H9 (cell line): ENCODE data around the gene LACTB. TPM values are rescaled to one million over a fixed set of nuclear protein-coding genes. Genes with fewer than 3 reads are reported as not detected.
"Not testable (repeated sequence)": the region's sequence is repeated elsewhere in the genome, so short reads cannot be mapped to it uniquely, and the experiment has no call there.

Experiments
- DNase-seq: peaks from one replicate; pipeline ENCODE4 v3.0.0-alpha.2; 2017
- H2AFZ ChIP-seq: one replicate; pipeline ENCODE4 v1.6.1; 2013; ENCODE audit warnings: mild to moderate bottlenecking, low read length, control low read depth, moderate library complexity
- H2AK5ac ChIP-seq: 2 replicates; pipeline ENCODE4 v1.6.1; 2013; ENCODE audit warnings: low read length, control low read depth, mixed read lengths; ENCODE audit not compliant: insufficient read length
- H2BK120ac ChIP-seq: one replicate; pipeline ENCODE4 v1.6.1; 2013; ENCODE audit warnings: low read depth, mild to moderate bottlenecking, low read length, control low read depth, inconsistent platforms; ENCODE audit not compliant: poor library complexity, severe bottlenecking
- H2BK12ac ChIP-seq: 2 replicates; pipeline ENCODE4 v1.6.1; 2013; ENCODE audit warnings: low read length, control low read depth, mixed read lengths, low read depth; ENCODE audit not compliant: insufficient read length
- H2BK15ac ChIP-seq: 2 replicates; pipeline ENCODE4 v1.6.1; 2013; ENCODE audit warnings: low read depth, low read length, control low read depth
- H2BK20ac ChIP-seq: one replicate; pipeline ENCODE4 v1.6.1; 2013; ENCODE audit warnings: low read depth, mild to moderate bottlenecking, low read length, control low read depth, inconsistent platforms; ENCODE audit not compliant: poor library complexity, severe bottlenecking
- H2BK5ac ChIP-seq: 2 replicates; pipeline ENCODE4 v1.6.1; 2013; ENCODE audit warnings: low read length, control low read depth, mixed read lengths; ENCODE audit not compliant: insufficient read length
- H3K14ac ChIP-seq: 2 replicates; pipeline ENCODE4 v1.6.1; 2013; ENCODE audit warnings: low read length, control low read depth; ENCODE audit not compliant: insufficient read depth
- H3K18ac ChIP-seq: 2 replicates; pipeline ENCODE4 v1.6.1; 2013; ENCODE audit warnings: low read depth, mild to moderate bottlenecking, mixed read lengths, low read length, control low read depth; ENCODE audit not compliant: insufficient read length
- H3K23ac ChIP-seq: 2 replicates; pipeline ENCODE4 v1.6.1; 2013; ENCODE audit warnings: low read length, control low read depth, mixed read lengths, low read depth; ENCODE audit not compliant: insufficient read length
- H3K23me2 ChIP-seq: 2 replicates; pipeline ENCODE4 v1.6.1; 2013; ENCODE audit warnings: low read depth, mild to moderate bottlenecking, mixed read lengths, low read length, control low read depth; ENCODE audit not compliant: insufficient read length, poor library complexity, severe bottlenecking
- H3K27ac ChIP-seq: 2 replicates; pipeline ENCODE4 v1.5.1; 2013; ENCODE audit warnings: low read length, control low read depth, mixed read lengths, low read depth; ENCODE audit not compliant: insufficient read length
- H3K27me3 ChIP-seq: 2 replicates; pipeline ENCODE4 v1.6.1; 2013; ENCODE audit warnings: low read length, control low read depth, inconsistent platforms; ENCODE audit not compliant: insufficient read depth
- H3K4ac ChIP-seq: 2 replicates; pipeline ENCODE4 v1.6.1; 2013; ENCODE audit warnings: low read depth, mild to moderate bottlenecking, control low read depth, inconsistent platforms, low read length, moderate library complexity
- H3K4me1 ChIP-seq: 2 replicates; pipeline ENCODE4 v1.6.1; 2013; ENCODE audit warnings: low read length, control low read depth, inconsistent platforms; ENCODE audit not compliant: insufficient read depth
- H3K4me2 ChIP-seq: 2 replicates; pipeline ENCODE4 v1.6.1; 2013; ENCODE audit warnings: low read length, control low read depth, mixed read lengths; ENCODE audit not compliant: insufficient read length, insufficient read depth
- H3K56ac ChIP-seq: 2 replicates; pipeline ENCODE4 v1.6.1; 2013; ENCODE audit warnings: low read depth, mild to moderate bottlenecking, mixed read lengths, low read length, control low read depth; ENCODE audit not compliant: insufficient read length
- H3K79me1 ChIP-seq: 2 replicates; pipeline ENCODE4 v1.6.1; 2013; ENCODE audit warnings: low read depth, mild to moderate bottlenecking, moderate library complexity, low read length, control low read depth, inconsistent platforms; ENCODE audit not compliant: insufficient read depth, poor library complexity, severe bottlenecking
- H3K79me2 ChIP-seq: 2 replicates; pipeline ENCODE4 v1.6.1; 2013; ENCODE audit warnings: low read length, control low read depth, inconsistent platforms; ENCODE audit not compliant: insufficient read depth
- H3K9ac ChIP-seq: 2 replicates; pipeline ENCODE4 v1.6.1; 2013; ENCODE audit warnings: low read length, control low read depth, mixed read lengths; ENCODE audit not compliant: insufficient read length; ENCODE audit errors: extremely low read depth
- H3K9me3 ChIP-seq: one replicate; pipeline ENCODE4 v1.6.1; 2013; ENCODE audit warnings: low read depth, low read length, inconsistent platforms; ENCODE audit not compliant: control insufficient read depth
- H3T11ph ChIP-seq: one replicate; pipeline ENCODE4 v1.6.1; 2013; ENCODE audit warnings: mild to moderate bottlenecking, low read length, control low read depth, inconsistent platforms
- H4K20me1 ChIP-seq: one replicate; pipeline ENCODE4 v1.6.1; 2013; ENCODE audit not compliant: control insufficient read depth, insufficient read length, insufficient read depth
- H4K5ac ChIP-seq: 2 replicates; pipeline ENCODE4 v1.6.1; 2013; ENCODE audit warnings: low read depth, mild to moderate bottlenecking, mixed read lengths, low read length, control low read depth; ENCODE audit not compliant: insufficient read length
- H4K8ac ChIP-seq: replicated peaks from 2 replicates; pipeline ENCODE4 v1.6.1; 2013; ENCODE audit warnings: low read length, control low read depth, mixed read lengths, low read depth; ENCODE audit not compliant: insufficient read length
- H4K91ac ChIP-seq: 2 replicates; pipeline ENCODE4 v1.6.1; 2013; ENCODE audit warnings: low read depth, mild to moderate bottlenecking, moderate library complexity, mixed read lengths, low read length, control low read depth; ENCODE audit not compliant: insufficient read length
- H3K27ac Mint-ChIP-seq, 3 experiments: 2 replicates in 2 of 3; 3 replicates in 1 of 3; pipeline ENCODE4 v1.8.0; 2020 to 2021; ENCODE audit warnings: mixed read lengths in 3 of 3, mild to moderate bottlenecking in 1 of 3, moderate library complexity in 1 of 3
- H3K27me3 Mint-ChIP-seq: 2 replicates; pipeline ENCODE4 v1.8.0; 2021; ENCODE audit warnings: low read depth, mild to moderate bottlenecking, moderate library complexity, mixed read lengths
- H3K36me3 Mint-ChIP-seq, 3 experiments: 2 replicates in 2 of 3; 3 replicates in 1 of 3; pipeline ENCODE4 v1.8.0; 2020 to 2021; ENCODE audit warnings: low read depth in 3 of 3, mixed read lengths in 3 of 3; ENCODE audit not compliant: insufficient read depth in 1 of 3
- H3K4me1 Mint-ChIP-seq, 2 experiments: 2 replicates each; pipeline ENCODE4 v1.8.0; 2020; ENCODE audit warnings: mixed read lengths in 2 of 2
- H3K4me3 Mint-ChIP-seq, 2 experiments: 2 replicates in 1 of 2; 3 replicates in 1 of 2; pipeline ENCODE4 v1.8.0; 2020 to 2021; ENCODE audit warnings: mild to moderate bottlenecking in 2 of 2, mixed read lengths in 2 of 2, moderate library complexity in 1 of 2
- H3K9me3 Mint-ChIP-seq, 2 experiments: 2 replicates in 1 of 2; 3 replicates in 1 of 2; pipeline ENCODE4 v1.8.0; 2020; ENCODE audit warnings: mild to moderate bottlenecking in 2 of 2, mixed read lengths in 2 of 2, moderate library complexity in 1 of 2
- CTCF ChIP-seq: fragments of 200-600 bp; sonication (generic); conservative IDR thresholded peaks from 3 replicates; pipeline ENCODE4 v1.8.0; 2021; ENCODE audit warnings: antibody characterized with exemption, mild to moderate bottlenecking
- WGBS: extraction: QIAGEN DNeasy Blood & Tissue Kit; methylation state at CpG from one replicate; pipeline ENCODE4 v1.1.7; 2013; ENCODE audit warnings: missing lambda C conversion rate, low lambda C conversion rate, mixed read lengths; ENCODE audit not compliant: insufficient read length; ENCODE audit errors: extremely low coverage; 5-methylcytosine and 5-hydroxymethylcytosine counted together
- total RNA-seq: library from RNA; stranded (reverse); gene quantifications from 2 replicates; pipeline ENCODE4 v1.2.1, GENCODE V29; 2021

The LACTB gene
- total RNA-seq, 1 experiment from 2014 or later = 10.3 TPM

- Histone ChIP-seq H3K79me2 (no peaks in the 10 kb centered on the region), H2BK5ac (no peak overlapping the region), H3K23me2 (no peaks in the 10 kb centered on the region), H4K5ac (no peak overlapping the region), H3K4me2 (no peak overlapping the region), H3K27ac (no peak overlapping the region), H4K20me1 (no peaks in the 10 kb centered on the region), H3K14ac (no peak overlapping the region), H3K23ac (no peak overlapping the region), H2BK15ac (no peak overlapping the region), H3K4ac (no peak overlapping the region), H4K91ac (no peak overlapping the region), H2AFZ (no peak overlapping the region), H3K18ac (no peak overlapping the region), H3K56ac (no peak overlapping the region), H3K27me3 (no peaks in the 10 kb centered on the region), H3K9ac (no peak overlapping the region), H2BK120ac (no peak overlapping the region), H2AK5ac (no peak overlapping the region), H2BK20ac (no peak overlapping the region), H4K8ac (no peak overlapping the region), H2BK12ac (no peak overlapping the region), H3K9me3 (no peaks in the 10 kb centered on the region), H3T11ph (no peak overlapping the region), H3K79me1 (no peaks in the 10 kb centered on the region), H3K4me1 (no peaks in the 10 kb centered on the region)
- WGBS = no CpG with 5 or more reads among the region's 4 CpGs
- H3K4me3 Mint-ChIP-seq = no peak overlapping the region
- H3K27me3 Mint-ChIP-seq = no peaks in the 10 kb centered on the region
- no peak for TF ChIP-seq CTCF
- H3K36me3 Mint-ChIP-seq = peaks cover 0 to 20% (median 3%) of the 10 kb centered on the region in 3 experiments; a peak in 3 of 7 replicates
- no peak for DNase-seq
- no peak overlapping the region for H3K27ac Mint-ChIP-seq
- H3K9me3 Mint-ChIP-seq = peaks cover 8 to 17% of the 10 kb centered on the region in 2 experiments; a peak in 4 of 5 replicates
- H3K4me1 Mint-ChIP-seq = peaks cover 11 to 12% of the 10 kb centered on the region in 2 experiments
These were observed 25.5 kb upstream of the LACTB start for GRCh38 chr15:63096178-63096577.

- peaks cover 0 to 20% (median 3%) of the 10 kb centered on the region in 3 experiments; a peak in 3 of 7 replicates for H3K36me3 Mint-ChIP-seq
These were observed 22.8 kb upstream of the LACTB start for GRCh38 chr15:63098901-63099300.

More at GRCh38 chr15:63098901-63099300, 22.8 kb upstream of the LACTB start:
- H3T11ph ChIP-seq, H3K27me3 Mint-ChIP-seq, H4K91ac ChIP-seq, H2BK120ac ChIP-seq, H3K14ac ChIP-seq, H3K23ac ChIP-seq, H3K4me2 ChIP-seq, H3K18ac ChIP-seq, H2BK12ac ChIP-seq, H3K23me2 ChIP-seq, H2BK20ac ChIP-seq, H3K56ac ChIP-seq, H4K8ac ChIP-seq, H3K79me2 ChIP-seq, H2AK5ac ChIP-seq, H2BK15ac ChIP-seq, H3K4ac ChIP-seq, H3K27ac ChIP-seq, H2BK5ac ChIP-seq, H4K5ac ChIP-seq, H3K9me3 ChIP-seq, H3K4me1 Mint-ChIP-seq, H3K9ac ChIP-seq, H2AFZ ChIP-seq, H3K27me3 ChIP-seq, H3K4me1 ChIP-seq, H4K20me1 ChIP-seq, H3K27ac Mint-ChIP-seq, H3K79me1 ChIP-seq, H3K4me3 Mint-ChIP-seq, DNase-seq: not testable (repeated sequence)
- no CpG with 5 or more reads among the region's 33 CpGs for whole genome bisulfite sequencing
- H3K9me3 Mint-ChIP-seq = peaks cover 8 to 17% of the 10 kb centered on the region in 2 experiments; a peak in 4 of 5 replicates
